Neural crest cell (in vitro differentiated cells): Measurements from ENCODE around the gene GPC6. TPM values are rescaled to one million over a fixed set of nuclear protein-coding genes. Genes with fewer than 3 reads are reported as not detected.

ENCODE experiments used
- DNase-seq: peaks from one replicate; pipeline ENCODE4 v3.0.0; 2021; ENCODE audit warnings: low read depth, mixed read lengths, low spot score
- H3K27ac Mint-ChIP-seq: one replicate; pipeline ENCODE4 v1.8.0; 2021; ENCODE audit warnings: mild to moderate bottlenecking, mixed read lengths; ENCODE audit not compliant: unreplicated experiment
- H3K27me3 Mint-ChIP-seq: 2 replicates; pipeline ENCODE4 v1.8.0; 2021; ENCODE audit warnings: low read depth, mild to moderate bottlenecking, mixed read lengths
- H3K36me3 Mint-ChIP-seq: 2 replicates; pipeline ENCODE4 v1.8.0; 2021; ENCODE audit warnings: low read depth, mild to moderate bottlenecking, mixed read lengths
- H3K4me1 Mint-ChIP-seq: 2 replicates; pipeline ENCODE4 v1.8.0; 2021; ENCODE audit warnings: mixed read lengths
- H3K4me3 Mint-ChIP-seq: one replicate; pipeline ENCODE4 v1.8.0; 2021; ENCODE audit warnings: mild to moderate bottlenecking, mixed read lengths
- H3K9me3 Mint-ChIP-seq: 2 replicates; pipeline ENCODE4 v1.8.0; 2021; ENCODE audit warnings: mixed read lengths
- total RNA-seq: library from RNA; stranded (reverse); gene quantifications from 2 replicates; pipeline ENCODE4 v1.2.1, GENCODE V29; 2021
- TF ChIP-seq, protein P1 (sequence below): fragments of 200-600 bp; sonication (generic); conservative IDR thresholded peaks from 2 replicates; pipeline ENCODE4 v1.5.0; 2021; ENCODE audit warnings: antibody characterized with exemption, mild to moderate bottlenecking

Gene GPC6
- total RNA-seq, 1 donor from 2014 or later = 13.4 TPM

DNA sequence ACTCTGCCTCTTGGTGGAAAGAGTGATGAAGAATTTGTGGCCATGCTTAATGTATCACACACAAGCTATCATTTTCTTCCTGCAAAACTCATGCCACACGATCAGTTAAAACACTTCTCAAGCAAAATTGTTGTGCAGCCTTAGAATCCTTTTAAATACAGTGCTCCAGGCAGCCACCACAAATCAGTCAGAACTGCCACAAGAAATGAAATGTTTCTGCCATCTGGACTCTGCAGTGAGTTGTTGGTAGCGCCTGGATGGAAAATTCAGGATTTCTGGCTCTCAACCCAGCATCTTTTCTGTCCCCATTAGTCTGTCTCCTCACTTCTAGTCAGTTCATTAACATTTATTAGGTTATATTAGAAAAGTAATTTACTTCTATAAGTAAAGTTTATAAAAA lies 179.5 kb downstream of the GPC6 start:
- no peak overlapping the region for H3K4me3 Mint-ChIP-seq

DNA sequence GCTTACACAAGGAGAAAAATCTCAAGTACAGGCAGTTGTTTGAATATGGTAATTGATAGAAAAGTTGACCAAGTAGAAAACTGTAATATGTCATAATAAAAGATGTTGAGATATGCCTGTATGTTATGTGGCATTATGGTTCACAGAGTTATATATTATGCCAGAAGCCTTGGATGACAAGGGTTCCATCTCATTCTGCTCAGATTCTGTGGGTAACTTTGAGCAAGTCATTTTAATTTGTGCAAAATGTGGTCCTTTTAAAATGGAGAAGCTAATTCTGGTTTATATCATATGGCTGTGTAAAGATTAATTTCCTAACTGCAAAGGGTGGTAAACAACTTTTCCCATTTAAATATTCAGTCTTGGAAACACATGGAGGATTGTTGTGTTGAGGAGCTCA lies 180.9 kb downstream of the GPC6 start:
- Mint-ChIP-seq H3K9me3 (no peaks in the 10 kb centered on the region), H3K4me1 (no peaks in the 10 kb centered on the region), H3K27me3 (no peaks in the 10 kb centered on the region), H3K4me3 (no peak overlapping the region), H3K27ac (no peak overlapping the region), H3K36me3 (no peaks in the 10 kb centered on the region)
- TF ChIP-seq, protein P1, sequence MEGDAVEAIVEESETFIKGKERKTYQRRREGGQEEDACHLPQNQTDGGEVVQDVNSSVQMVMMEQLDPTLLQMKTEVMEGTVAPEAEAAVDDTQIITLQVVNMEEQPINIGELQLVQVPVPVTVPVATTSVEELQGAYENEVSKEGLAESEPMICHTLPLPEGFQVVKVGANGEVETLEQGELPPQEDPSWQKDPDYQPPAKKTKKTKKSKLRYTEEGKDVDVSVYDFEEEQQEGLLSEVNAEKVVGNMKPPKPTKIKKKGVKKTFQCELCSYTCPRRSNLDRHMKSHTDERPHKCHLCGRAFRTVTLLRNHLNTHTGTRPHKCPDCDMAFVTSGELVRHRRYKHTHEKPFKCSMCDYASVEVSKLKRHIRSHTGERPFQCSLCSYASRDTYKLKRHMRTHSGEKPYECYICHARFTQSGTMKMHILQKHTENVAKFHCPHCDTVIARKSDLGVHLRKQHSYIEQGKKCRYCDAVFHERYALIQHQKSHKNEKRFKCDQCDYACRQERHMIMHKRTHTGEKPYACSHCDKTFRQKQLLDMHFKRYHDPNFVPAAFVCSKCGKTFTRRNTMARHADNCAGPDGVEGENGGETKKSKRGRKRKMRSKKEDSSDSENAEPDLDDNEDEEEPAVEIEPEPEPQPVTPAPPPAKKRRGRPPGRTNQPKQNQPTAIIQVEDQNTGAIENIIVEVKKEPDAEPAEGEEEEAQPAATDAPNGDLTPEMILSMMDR = no peak
- DNase-seq = no peak

More for the DNA sequence above, 179.5 kb downstream of the GPC6 start:
- H3K4me1 Mint-ChIP-seq = no peaks in the 10 kb centered on the region
- H3K27ac Mint-ChIP-seq = no peak overlapping the region
- DNase-seq = no peak
- no peaks in the 10 kb centered on the region for H3K27me3 Mint-ChIP-seq
- no peaks in the 10 kb centered on the region for H3K36me3 Mint-ChIP-seq
- no peaks in the 10 kb centered on the region for H3K9me3 Mint-ChIP-seq
- TF ChIP-seq, protein P1 = no peak

DNA sequence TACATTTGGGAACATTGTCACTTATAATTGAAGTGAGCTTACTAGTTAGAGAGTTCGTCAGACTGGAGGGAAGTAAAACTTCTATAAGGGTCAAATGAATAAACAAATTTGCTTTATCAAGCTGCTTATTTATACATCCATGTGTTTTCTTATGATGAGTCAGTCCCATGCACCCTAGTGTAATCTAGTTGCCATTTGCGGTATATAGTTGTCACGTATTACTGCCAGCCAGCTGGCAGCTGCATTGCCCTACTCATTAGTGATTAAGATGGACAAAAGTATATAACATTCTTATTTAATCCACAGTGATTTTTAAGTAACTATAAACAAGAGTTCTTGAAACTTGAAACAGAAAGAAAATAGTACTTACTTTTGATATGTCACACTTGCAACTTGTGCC lies 182.4 kb downstream of the GPC6 start:
- Mint-ChIP-seq H3K9me3 (no peaks in the 10 kb centered on the region), H3K4me1 (no peaks in the 10 kb centered on the region), H3K36me3 (no peaks in the 10 kb centered on the region), H3K27ac (no peak overlapping the region), H3K4me3 (no peak overlapping the region), H3K27me3 (no peaks in the 10 kb centered on the region)
- DNase-seq = no peak
- TF ChIP-seq, protein P1 = no peak

DNA sequence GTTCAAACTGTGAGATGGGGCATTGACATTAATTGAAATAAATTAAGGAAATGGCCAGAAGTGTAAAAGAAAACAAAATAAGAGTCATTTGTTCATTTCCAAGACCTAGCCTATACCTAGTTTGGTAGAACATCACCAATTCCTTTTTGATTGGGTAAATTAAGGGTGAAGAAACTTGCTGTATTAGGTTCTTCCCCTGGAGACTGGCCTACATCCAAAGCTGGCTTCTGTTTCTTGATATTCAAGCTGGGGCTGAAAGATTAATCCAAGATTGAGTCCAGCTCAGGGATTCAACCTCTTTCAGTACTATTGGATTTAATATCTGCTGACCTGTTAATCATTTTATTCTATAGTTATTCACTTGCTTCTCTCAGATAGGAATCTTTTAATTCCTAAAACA lies 183.2 kb downstream of the GPC6 start:
- no peaks in the 10 kb centered on the region for H3K27me3 Mint-ChIP-seq
- TF ChIP-seq, protein P1 = no peak
- H3K9me3 Mint-ChIP-seq = no peaks in the 10 kb centered on the region
- no peaks in the 10 kb centered on the region for H3K4me1 Mint-ChIP-seq
- H3K36me3 Mint-ChIP-seq = no peaks in the 10 kb centered on the region
- H3K27ac Mint-ChIP-seq = no peak overlapping the region
- no peak overlapping the region for H3K4me3 Mint-ChIP-seq
- no peak for DNase-seq

DNA sequence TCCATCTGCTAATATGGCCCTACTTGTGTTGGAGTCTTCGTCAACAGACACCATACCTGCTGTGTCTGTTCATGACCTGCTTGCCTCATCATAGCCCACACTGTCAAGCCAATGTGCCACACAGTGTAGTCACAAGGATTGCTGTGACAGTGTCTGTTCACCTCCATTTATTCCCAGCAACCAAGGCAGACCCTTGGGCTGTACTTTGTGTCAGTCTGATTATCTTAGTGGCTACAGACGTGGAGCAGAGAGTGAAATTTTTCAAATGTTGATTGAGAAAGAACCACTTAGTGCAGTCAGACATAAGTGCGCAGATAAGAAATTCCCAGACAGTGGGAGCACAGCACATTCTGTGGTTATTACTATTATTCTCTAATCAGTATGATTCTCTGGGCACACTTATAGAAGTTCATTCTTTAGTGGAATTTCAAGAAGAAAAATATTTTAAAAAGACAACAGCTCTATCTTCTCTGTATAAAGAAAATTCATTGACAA lies 184.6 kb downstream of the GPC6 start:
- Mint-ChIP-seq H3K4me3 (no peak overlapping the region), H3K36me3 (no peaks in the 10 kb centered on the region), H3K27ac (peak overlapping the region; percentile 35), H3K4me1 (no peaks in the 10 kb centered on the region), H3K9me3 (no peaks in the 10 kb centered on the region), H3K27me3 (no peaks in the 10 kb centered on the region)
- no peak for DNase-seq
- TF ChIP-seq, protein P1 = no peak

DNA sequence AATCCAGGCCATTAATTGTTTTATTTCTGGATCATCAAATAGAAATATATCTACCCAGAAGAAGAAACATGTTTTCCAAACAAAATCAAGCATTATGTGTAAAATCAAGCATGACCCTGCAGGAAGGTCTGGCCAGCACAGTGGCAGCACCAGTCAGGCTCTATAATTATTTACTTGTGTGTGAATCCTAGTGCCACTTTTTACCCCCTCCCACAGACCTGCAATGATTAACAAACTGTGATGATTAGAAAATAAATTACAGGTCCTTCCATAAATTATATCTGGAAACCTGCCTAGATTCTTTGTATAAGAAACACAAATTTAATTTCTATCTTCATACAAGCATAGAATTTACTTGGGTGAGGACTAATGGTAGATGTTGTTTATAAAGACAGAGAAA lies 186.1 kb downstream of the GPC6 start:
- H3K9me3 Mint-ChIP-seq = no peaks in the 10 kb centered on the region
- peaks cover 4% of the 10 kb centered on the region for H3K4me1 Mint-ChIP-seq
- H3K4me3 Mint-ChIP-seq = no peak overlapping the region
- no peaks in the 10 kb centered on the region for H3K36me3 Mint-ChIP-seq
- TF ChIP-seq, protein P1 = no peak
- H3K27ac Mint-ChIP-seq = no peak overlapping the region
- H3K27me3 Mint-ChIP-seq = no peaks in the 10 kb centered on the region
- DNase-seq = no peak
